Eye (tissue), 1 donor: Measurements from ENCODE around the gene MICU1.
A peak's percentile ranks its signal among the peaks of the same experiment; 100 is the strongest.
"Not testable (repeated sequence)": the region's sequence is repeated elsewhere in the genome, so short reads cannot be mapped to it uniquely, and the experiment has no call there.

Source experiments
- DNase-seq: peaks from one replicate; pipeline ENCODE4 v3.0.0-alpha.2; 2015

The MICU1 gene

GRCh38 chr10:72502581-72502980 lies 123.3 kb downstream of the MICU1 start:
- DNase-seq: no peak

- DNase-seq: no peak
These were observed 126.2 kb downstream of the MICU1 start for GRCh38 chr10:72499701-72500100.

GRCh38 chr10:72490951-72491350 lies 134.9 kb downstream of the MICU1 start:
- no peak for DNase-seq

- no peak for DNase-seq
These were observed 138.4 kb downstream of the MICU1 start for GRCh38 chr10:72487521-72487920.

GRCh38 chr10:72487116-72487515 lies 138.8 kb downstream of the MICU1 start:
- DNase-seq: no peak

- DNase-seq: no peak
These were observed 140.2 kb downstream of the MICU1 start for GRCh38 chr10:72485701-72486100.

- no peak for DNase-seq
These were observed 141.4 kb downstream of the MICU1 start for GRCh38 chr10:72484521-72484920.

GRCh38 chr10:72483471-72483870 lies 142.4 kb downstream of the MICU1 start:
- DNase-seq: no peak

- no peak for DNase-seq
These were observed 145.0 kb downstream of the MICU1 start for GRCh38 chr10:72480861-72481260.

GRCh38 chr10:72477463-72477862 lies 148.4 kb downstream of the MICU1 start:
- no peak for DNase-seq

- no peak for DNase-seq
These were observed 153.6 kb downstream of the MICU1 start for GRCh38 chr10:72472306-72472705.

GRCh38 chr10:72470666-72471065 lies 155.2 kb downstream of the MICU1 start:
- no peak for DNase-seq

GRCh38 chr10:72467064-72467463 lies 158.8 kb downstream of the MICU1 start:
- DNase-seq: not testable (repeated sequence)

- no peak for DNase-seq
These were observed 159.9 kb downstream of the MICU1 start for GRCh38 chr10:72466018-72466417.

GRCh38 chr10:72464438-72464837 lies 161.4 kb downstream of the MICU1 start:
- no peak for DNase-seq

GRCh38 chr10:72462261-72462660 lies 163.6 kb downstream of the MICU1 start:
- DNase-seq: no peak

GRCh38 chr10:72461085-72461484 lies 164.8 kb downstream of the MICU1 start:
- DNase-seq: no peak

- no peak for DNase-seq
These were observed 165.5 kb downstream of the MICU1 start for GRCh38 chr10:72460284-72460876.

- DNase-seq: no peak
These were observed 166.6 kb downstream of the MICU1 start for GRCh38 chr10:72459301-72459700.

- DNase-seq: peak; percentile 9
These were observed 169.8 kb downstream of the MICU1 start for GRCh38 chr10:72455889-72456595.

- no peak for DNase-seq
These were observed 175.9 kb downstream of the MICU1 start for GRCh38 chr10:72449941-72450441.

GRCh38 chr10:72445851-72446250 lies 180.0 kb downstream of the MICU1 start:
- DNase-seq: no peak

- DNase-seq: not testable (repeated sequence)
These were observed 182.9 kb downstream of the MICU1 start for GRCh38 chr10:72442969-72443368.

- DNase-seq: no peak
These were observed 190.3 kb downstream of the MICU1 start for GRCh38 chr10:72435570-72435969.

GRCh38 chr10:72430936-72431335 lies 194.9 kb downstream of the MICU1 start:
- not testable (repeated sequence) for DNase-seq
